Measurements from ENCODE around the gene IL6R.

The IL6R gene

GRCh38 chr1:154453574-154454352 lies 48.6 kb downstream of the IL6R start:
- TF ChIP-seq REST (IDR thresholded peaks at IDR 0.05; ENCODE audit: insufficient replicate concordance, low read depth) (no peak), SPI1 (IDR thresholded peaks at IDR 0.05; ENCODE audit: borderline replicate concordance, low read depth) (no peak), GABPA (IDR thresholded peaks at IDR 0.05; ENCODE audit: low read depth) (no peak), CTCF (IDR thresholded peaks at IDR 0.05; ENCODE audit: insufficient read depth, low read length) (no peak), POLR2AphosphoS5 (IDR thresholded peaks at IDR 0.05; ENCODE audit: low read depth) (no peak)
- H3K4me3 ChIP-seq (replicated peaks; ENCODE audit: insufficient read depth, low read length) = no peak overlapping the region
- peak; percentile 54 to 73 for DNase-seq (ENCODE audit: low read depth in 1 of 2, low spot score in 1 of 2)
- no peaks in the 10 kb centered on the region for H3K27me3 ChIP-seq (ENCODE audit: insufficient read depth, poor library complexity, severe bottlenecking)
- peak overlapping the region; percentile 38 for H3K27ac ChIP-seq (replicated peaks)

GRCh38 chr1:154454386-154455120 lies 49.4 kb downstream of the IL6R start:
- Histone ChIP-seq H3K27ac (replicated peaks) (peak overlapping the region; percentile 35; the same call in 1 of the 2 replicates), H3K4me3 (replicated peaks; ENCODE audit: insufficient read depth, low read length) (no peak overlapping the region), H3K27me3 (ENCODE audit: insufficient read depth, poor library complexity, severe bottlenecking) (no peaks in the 10 kb centered on the region)
- TF ChIP-seq POLR2AphosphoS5 (IDR thresholded peaks at IDR 0.05; ENCODE audit: low read depth) = no peak
- TF ChIP-seq SPI1 (IDR thresholded peaks at IDR 0.05; ENCODE audit: borderline replicate concordance, low read depth) = no peak; the same call in 1 of the 2 replicates
- no peak for TF ChIP-seq REST (IDR thresholded peaks at IDR 0.05; ENCODE audit: insufficient replicate concordance, low read depth)
- no peak for TF ChIP-seq CTCF (IDR thresholded peaks at IDR 0.05; ENCODE audit: insufficient read depth, low read length)
- no peak for TF ChIP-seq GABPA (IDR thresholded peaks at IDR 0.05; ENCODE audit: low read depth)
- peak; percentile 20 to 59 for DNase-seq (ENCODE audit: low read depth in 1 of 2, low spot score in 1 of 2)

- H3K27me3 ChIP-seq (ENCODE audit: insufficient read depth, poor library complexity, severe bottlenecking) = no peaks in the 10 kb centered on the region
- peak overlapping the region; percentile 50 for H3K27ac ChIP-seq (replicated peaks)
- DNase-seq (ENCODE audit: low read depth in 1 of 2, low spot score in 1 of 2) = peak; percentile 89 to 93
- TF ChIP-seq POLR2AphosphoS5 (IDR thresholded peaks at IDR 0.05; ENCODE audit: low read depth) (peak; percentile 58), SPI1 (IDR thresholded peaks at IDR 0.05; ENCODE audit: borderline replicate concordance, low read depth) (peak; percentile 60; the same call in 1 of the 2 replicates), CTCF (IDR thresholded peaks at IDR 0.05; ENCODE audit: insufficient read depth, low read length) (no peak)
- no peak overlapping the region for H3K4me3 ChIP-seq (replicated peaks; ENCODE audit: insufficient read depth, low read length)
Measured at GRCh38 chr1:154456631-154457030, 51.5 kb downstream of the IL6R start.
